ENCODE results near the gene CACNA1F.

The CACNA1F gene

GRCh38 chrX:49186125-49187027 is 46.8 kb downstream of the CACNA1F start, which contains the start of gene PRICKLE3:
TSS of gene PRICKLE3 (minus strand) at chrX:49186373. CDS start at chrX:49186297, 76 bp downstream.
- Histone ChIP-seq H3K4me2 (ENCODE audit: low read depth, low read length, poor library complexity, severe bottlenecking) (peak within 1 kb of the TSS; percentile 76), H3K9ac (ENCODE audit: low read depth, low read length, poor library complexity, severe bottlenecking) (peak within 1 kb of the TSS; percentile 80), H3K27me3 (ENCODE audit: insufficient read depth, low read length, poor library complexity, severe bottlenecking) (no peaks in the 10 kb centered on the region), H4K20me1 (ENCODE audit: insufficient read depth, low read length, poor library complexity, severe bottlenecking) (peaks cover 3% of the 10 kb centered on the region), H3K4me3 (ENCODE audit: low read length, poor library complexity, severe bottlenecking) (peak within 1 kb of the TSS; percentile 89), H3K9me3 (ENCODE audit: insufficient read depth, low read depth, low read length) (no peaks in the 10 kb centered on the region), H3K79me2 (ENCODE audit: insufficient read depth, low read length) (peaks cover 26% of the 10 kb centered on the region), H3K9me2 (replicated peaks; ENCODE audit: low read depth, low read length) (no peaks in the 10 kb centered on the region), H2AFZ (ENCODE audit: low read length) (peak within 1 kb of the TSS; percentile 73), H3F3A (ENCODE audit: low read depth) (no peaks in the 10 kb centered on the region), H3K4me1 (ENCODE audit: insufficient read depth, low read length, poor library complexity, severe bottlenecking) (peaks cover 9% of the 10 kb centered on the region), H3K36me3 (ENCODE audit: insufficient read depth, low read length) (no peaks in the 10 kb centered on the region)
- TF ChIP-seq CTCF (conservative IDR thresholded peaks at IDR 0.05; ENCODE audit: low read length) = peak; percentile 50
- no peak for TF ChIP-seq EZH2phosphoT487 (IDR thresholded peaks at IDR 0.05; ENCODE audit: borderline replicate concordance)

GRCh38 chrX:49184294-49185281 is 48.6 kb downstream of the CACNA1F start:
- Histone ChIP-seq H3K79me2 (ENCODE audit: insufficient read depth, low read length) (peaks cover 20% of the 10 kb centered on the region), H3K4me2 (ENCODE audit: low read depth, low read length, poor library complexity, severe bottlenecking) (peak overlapping the region; percentile 76), H2AFZ (ENCODE audit: low read length) (no peak overlapping the region), H3F3A (ENCODE audit: low read depth) (no peaks in the 10 kb centered on the region), H3K9me3 (ENCODE audit: insufficient read depth, low read depth, low read length) (no peaks in the 10 kb centered on the region), H3K27me3 (ENCODE audit: insufficient read depth, low read length, poor library complexity, severe bottlenecking) (no peaks in the 10 kb centered on the region), H3K9ac (ENCODE audit: low read depth, low read length, poor library complexity, severe bottlenecking) (peak overlapping the region; percentile 80), H4K20me1 (ENCODE audit: insufficient read depth, low read length, poor library complexity, severe bottlenecking) (peaks cover 3% of the 10 kb centered on the region), H3K9me2 (replicated peaks; ENCODE audit: low read depth, low read length) (no peaks in the 10 kb centered on the region), H3K4me1 (ENCODE audit: insufficient read depth, low read length, poor library complexity, severe bottlenecking) (peaks cover 8% of the 10 kb centered on the region), H3K4me3 (ENCODE audit: low read length, poor library complexity, severe bottlenecking) (peak overlapping the region; percentile 89), H3K36me3 (ENCODE audit: insufficient read depth, low read length) (no peaks in the 10 kb centered on the region)
- TF ChIP-seq EZH2phosphoT487 (IDR thresholded peaks at IDR 0.05; ENCODE audit: borderline replicate concordance) = no peak
- no peak for TF ChIP-seq CTCF (conservative IDR thresholded peaks at IDR 0.05; ENCODE audit: low read length)

GRCh38 chrX:49183701-49184281 is 49.3 kb downstream of the CACNA1F start:
- Histone ChIP-seq H3K9ac (ENCODE audit: low read depth, low read length, poor library complexity, severe bottlenecking) (no peak overlapping the region), H3K9me3 (ENCODE audit: insufficient read depth, low read depth, low read length) (no peaks in the 10 kb centered on the region), H3K4me3 (ENCODE audit: low read length, poor library complexity, severe bottlenecking) (no peak overlapping the region), H3K4me1 (ENCODE audit: insufficient read depth, low read length, poor library complexity, severe bottlenecking) (peaks cover 4% of the 10 kb centered on the region), H3F3A (ENCODE audit: low read depth) (no peaks in the 10 kb centered on the region), H3K36me3 (ENCODE audit: insufficient read depth, low read length) (no peaks in the 10 kb centered on the region), H3K4me2 (ENCODE audit: low read depth, low read length, poor library complexity, severe bottlenecking) (no peak overlapping the region), H3K79me2 (ENCODE audit: insufficient read depth, low read length) (peaks cover 20% of the 10 kb centered on the region), H3K27me3 (ENCODE audit: insufficient read depth, low read length, poor library complexity, severe bottlenecking) (no peaks in the 10 kb centered on the region), H4K20me1 (ENCODE audit: insufficient read depth, low read length, poor library complexity, severe bottlenecking) (peaks cover 3% of the 10 kb centered on the region), H2AFZ (ENCODE audit: low read length) (no peak overlapping the region), H3K9me2 (replicated peaks; ENCODE audit: low read depth, low read length) (no peaks in the 10 kb centered on the region)
- TF ChIP-seq CTCF (conservative IDR thresholded peaks at IDR 0.05; ENCODE audit: low read length) (no peak), EZH2phosphoT487 (IDR thresholded peaks at IDR 0.05; ENCODE audit: borderline replicate concordance) (no peak)
